HepG2 (cell line): ENCODE results near the gene PXMP2. TPM values are rescaled to one million over a fixed set of nuclear protein-coding genes. Genes with fewer than 3 reads are reported as not detected.
A peak's percentile ranks its signal among the peaks of the same experiment; 100 is the strongest.

Experiments used
- ARNT2 ChIP-seq: sonication (generic); formaldehyde crosslinking; IDR thresholded peaks from 2 replicates; pipeline ENCODE4 v1.8.0; 2022; ENCODE audit warnings: mild to moderate bottlenecking, low read depth, missing genetic modification reagents, moderate library complexity
- KDM2A ChIP-seq: sonication (generic); formaldehyde crosslinking; IDR thresholded peaks from 2 replicates; pipeline ENCODE4 v1.4.0; 2020; ENCODE audit warnings: low read depth, missing genetic modification reagents, borderline replicate concordance
- SMAD1 ChIP-seq: sonication (generic); formaldehyde crosslinking; IDR thresholded peaks from 2 replicates; pipeline ENCODE4 v1.4.0; 2020; ENCODE audit warnings: missing genetic modification reagents, low read depth, mild to moderate bottlenecking, borderline replicate concordance
- TBL1XR1 ChIP-seq: fragments of 150-350 bp; IDR thresholded peaks from 2 replicates; pipeline ENCODE4 v1.6.1; 2014; ENCODE audit warnings: borderline replicate concordance, low read length; ENCODE audit not compliant: partially characterized antibody
- TGIF2 ChIP-seq: IDR thresholded peaks from 2 replicates; pipeline ENCODE4 v1.6.1; 2016; ENCODE audit warnings: control low read depth, missing compliant biosample characterization
- ZNF256 ChIP-seq: sonication (generic); formaldehyde crosslinking; conservative IDR thresholded peaks from 2 replicates; pipeline ENCODE4 v1.4.0; 2020; ENCODE audit warnings: missing genetic modification reagents
- ZSCAN12 ChIP-seq: sonication (generic); formaldehyde crosslinking; IDR thresholded peaks from 2 replicates; pipeline ENCODE4 v1.9.0; 2021; ENCODE audit warnings: mild to moderate bottlenecking, missing genetic modification reagents
- polyA plus RNA-seq, 8 experiments: library from polyadenylated mRNA; depleted of rRNA in 3 of 8; stranded (reverse) in 7 of 8; unstranded in 1 of 8; fragments of >200 nt; fragmentation: Illumina TruSeq in 4 of 8; extraction: Trizol in 4 of 8; gene quantifications; 2 replicates each; pipeline versions ENCODE4 v1.2.1 to v1.2.3, GENCODE V29; 2011 to 2016; ENCODE audit warnings: low read depth in 4 of 8, missing spikeins in 1 of 8, mixed read lengths in 1 of 8; ENCODE audit not compliant: insufficient read depth in 1 of 8
- total RNA-seq, 5 experiments: library from RNA; depleted of rRNA; stranded (reverse); fragments of >200 nt; fragmentation: Illumina TruSeq; extraction: Trizol; gene quantifications; 2 replicates each; pipeline ENCODE4 v1.2.3, GENCODE V29; 2016; ENCODE audit warnings: low read depth in 1 of 5
- TF ChIP-seq, protein P1 (sequence below): IDR thresholded peaks from 2 replicates; pipeline ENCODE4 v1.6.1; 2016; ENCODE audit warnings: low read depth, missing genetic modification reagents, missing compliant biosample characterization
- TF ChIP-seq, protein P2 (sequence below): sonication (generic); formaldehyde crosslinking; IDR thresholded peaks from 2 replicates; pipeline ENCODE4 v1.8.0; 2022; ENCODE audit warnings: missing genetic modification reagents, mild to moderate bottlenecking, inconsistent platforms, borderline replicate concordance
- TF ChIP-seq, protein P3 (sequence below): sonication (generic); formaldehyde crosslinking; IDR thresholded peaks from 2 replicates; pipeline ENCODE4 v1.4.0; 2020; ENCODE audit warnings: missing genetic modification reagents
- TF ChIP-seq, protein P4 (sequence below): IDR thresholded peaks from 2 replicates; pipeline ENCODE4 v1.6.1; 2016; ENCODE audit warnings: missing compliant biosample characterization, missing genetic modification reagents, borderline replicate concordance
- TF ChIP-seq, protein P5 (sequence below): sonication (generic); formaldehyde crosslinking; IDR thresholded peaks from 2 replicates; pipeline ENCODE4 v1.8.1; 2023; ENCODE audit warnings: missing genetic modification reagents, inconsistent platforms, borderline replicate concordance
- TF ChIP-seq, protein P6 (sequence below): sonication (generic); formaldehyde crosslinking; conservative IDR thresholded peaks from 2 replicates; pipeline ENCODE4 v1.5.0; 2020; ENCODE audit warnings: missing genetic modification reagents

The PXMP2 gene
- total and polyA plus RNA-seq, 2 of the 13 experiments (the other 11 are each of a cell fraction or from before 2014, with no cell fraction given) = 25.5 to 42.9 TPM

DNA sequence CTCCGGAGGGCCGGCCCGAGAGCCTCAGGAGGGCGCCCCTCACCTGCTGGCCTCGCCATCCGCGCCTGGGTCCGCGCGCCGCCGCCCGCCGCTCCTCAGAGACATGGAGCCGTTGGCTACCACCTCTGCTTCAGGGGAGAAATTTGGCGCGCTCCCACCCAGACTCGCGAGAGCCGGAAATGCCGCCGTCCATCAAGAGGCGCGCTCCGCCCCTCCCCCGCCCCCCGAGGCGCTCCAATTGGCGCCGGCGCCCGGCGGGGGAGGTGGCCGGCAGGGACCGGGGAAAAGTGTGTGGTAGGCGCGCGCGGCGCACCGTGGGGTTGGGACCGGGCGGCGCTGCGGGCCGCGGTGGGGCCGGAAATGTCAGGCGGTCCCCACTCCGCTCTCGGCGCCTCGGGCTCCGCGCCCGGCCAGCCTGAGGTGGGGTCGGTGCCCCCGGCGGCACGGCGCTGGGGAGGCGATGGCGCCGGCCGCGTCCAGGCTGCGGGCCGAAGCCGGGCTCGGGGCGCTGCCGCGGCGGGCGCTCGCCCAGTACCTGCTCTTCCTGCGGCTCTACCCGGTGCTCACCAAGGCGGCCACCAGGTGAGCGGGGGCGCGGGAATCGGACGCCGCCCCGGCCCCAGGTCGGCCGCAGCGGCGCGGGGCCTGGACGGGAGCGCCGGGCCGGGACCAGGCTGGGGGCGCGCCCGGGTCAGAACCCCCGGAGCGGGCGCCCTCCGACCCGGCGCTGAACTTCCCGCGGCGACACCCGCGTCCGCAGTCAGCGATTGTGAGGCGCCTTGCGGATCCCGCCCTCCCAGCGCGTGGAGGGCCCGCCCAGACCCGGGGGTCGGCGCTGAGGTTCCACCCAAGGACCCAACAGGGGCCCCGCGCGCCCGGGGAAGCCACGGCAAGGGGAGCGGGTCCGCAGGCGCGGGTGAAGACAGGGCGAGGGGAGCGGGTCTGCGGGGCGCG is at the start of gene PXMP2, which contains the start of gene POLE (continued):
- TF ChIP-seq, protein P1, sequence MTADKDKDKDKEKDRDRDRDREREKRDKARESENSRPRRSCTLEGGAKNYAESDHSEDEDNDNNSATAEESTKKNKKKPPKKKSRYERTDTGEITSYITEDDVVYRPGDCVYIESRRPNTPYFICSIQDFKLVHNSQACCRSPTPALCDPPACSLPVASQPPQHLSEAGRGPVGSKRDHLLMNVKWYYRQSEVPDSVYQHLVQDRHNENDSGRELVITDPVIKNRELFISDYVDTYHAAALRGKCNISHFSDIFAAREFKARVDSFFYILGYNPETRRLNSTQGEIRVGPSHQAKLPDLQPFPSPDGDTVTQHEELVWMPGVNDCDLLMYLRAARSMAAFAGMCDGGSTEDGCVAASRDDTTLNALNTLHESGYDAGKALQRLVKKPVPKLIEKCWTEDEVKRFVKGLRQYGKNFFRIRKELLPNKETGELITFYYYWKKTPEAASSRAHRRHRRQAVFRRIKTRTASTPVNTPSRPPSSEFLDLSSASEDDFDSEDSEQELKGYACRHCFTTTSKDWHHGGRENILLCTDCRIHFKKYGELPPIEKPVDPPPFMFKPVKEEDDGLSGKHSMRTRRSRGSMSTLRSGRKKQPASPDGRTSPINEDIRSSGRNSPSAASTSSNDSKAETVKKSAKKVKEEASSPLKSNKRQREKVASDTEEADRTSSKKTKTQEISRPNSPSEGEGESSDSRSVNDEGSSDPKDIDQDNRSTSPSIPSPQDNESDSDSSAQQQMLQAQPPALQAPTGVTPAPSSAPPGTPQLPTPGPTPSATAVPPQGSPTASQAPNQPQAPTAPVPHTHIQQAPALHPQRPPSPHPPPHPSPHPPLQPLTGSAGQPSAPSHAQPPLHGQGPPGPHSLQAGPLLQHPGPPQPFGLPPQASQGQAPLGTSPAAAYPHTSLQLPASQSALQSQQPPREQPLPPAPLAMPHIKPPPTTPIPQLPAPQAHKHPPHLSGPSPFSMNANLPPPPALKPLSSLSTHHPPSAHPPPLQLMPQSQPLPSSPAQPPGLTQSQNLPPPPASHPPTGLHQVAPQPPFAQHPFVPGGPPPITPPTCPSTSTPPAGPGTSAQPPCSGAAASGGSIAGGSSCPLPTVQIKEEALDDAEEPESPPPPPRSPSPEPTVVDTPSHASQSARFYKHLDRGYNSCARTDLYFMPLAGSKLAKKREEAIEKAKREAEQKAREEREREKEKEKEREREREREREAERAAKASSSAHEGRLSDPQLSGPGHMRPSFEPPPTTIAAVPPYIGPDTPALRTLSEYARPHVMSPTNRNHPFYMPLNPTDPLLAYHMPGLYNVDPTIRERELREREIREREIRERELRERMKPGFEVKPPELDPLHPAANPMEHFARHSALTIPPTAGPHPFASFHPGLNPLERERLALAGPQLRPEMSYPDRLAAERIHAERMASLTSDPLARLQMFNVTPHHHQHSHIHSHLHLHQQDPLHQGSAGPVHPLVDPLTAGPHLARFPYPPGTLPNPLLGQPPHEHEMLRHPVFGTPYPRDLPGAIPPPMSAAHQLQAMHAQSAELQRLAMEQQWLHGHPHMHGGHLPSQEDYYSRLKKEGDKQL = no peak
- TF ChIP-seq, protein P2, sequence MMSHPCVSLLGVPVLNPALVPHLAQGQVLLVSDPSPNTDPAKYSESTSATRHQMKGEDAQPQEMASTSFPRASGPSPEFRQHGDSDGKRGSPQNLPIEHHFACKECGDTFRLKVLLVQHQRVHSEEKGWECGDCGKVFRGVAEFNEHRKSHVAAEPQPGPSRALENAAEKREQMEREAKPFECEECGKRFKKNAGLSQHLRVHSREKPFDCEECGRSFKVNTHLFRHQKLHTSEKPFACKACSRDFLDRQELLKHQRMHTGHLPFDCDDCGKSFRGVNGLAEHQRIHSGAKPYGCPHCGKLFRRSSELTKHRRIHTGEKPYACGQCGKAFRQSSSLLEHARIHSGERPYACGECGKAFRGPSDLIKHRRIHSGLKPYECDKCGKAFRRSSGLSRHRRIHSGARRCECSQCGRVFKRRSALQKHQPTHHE = no peak
- TF ChIP-seq TBL1XR1 (peak; percentile 33), KDM2A (CRISPR knock-in tag) (peak; percentile 80; the same call in 1 of the 2 replicates), ZNF256 (no peak), ARNT2 (CRISPR knock-in tag) (peak; percentile 95), SMAD1 (no peak; the same call in 1 of the 2 replicates), TGIF2 (peak; percentile 68), ZSCAN12 (no peak)
- TF ChIP-seq, protein P3, sequence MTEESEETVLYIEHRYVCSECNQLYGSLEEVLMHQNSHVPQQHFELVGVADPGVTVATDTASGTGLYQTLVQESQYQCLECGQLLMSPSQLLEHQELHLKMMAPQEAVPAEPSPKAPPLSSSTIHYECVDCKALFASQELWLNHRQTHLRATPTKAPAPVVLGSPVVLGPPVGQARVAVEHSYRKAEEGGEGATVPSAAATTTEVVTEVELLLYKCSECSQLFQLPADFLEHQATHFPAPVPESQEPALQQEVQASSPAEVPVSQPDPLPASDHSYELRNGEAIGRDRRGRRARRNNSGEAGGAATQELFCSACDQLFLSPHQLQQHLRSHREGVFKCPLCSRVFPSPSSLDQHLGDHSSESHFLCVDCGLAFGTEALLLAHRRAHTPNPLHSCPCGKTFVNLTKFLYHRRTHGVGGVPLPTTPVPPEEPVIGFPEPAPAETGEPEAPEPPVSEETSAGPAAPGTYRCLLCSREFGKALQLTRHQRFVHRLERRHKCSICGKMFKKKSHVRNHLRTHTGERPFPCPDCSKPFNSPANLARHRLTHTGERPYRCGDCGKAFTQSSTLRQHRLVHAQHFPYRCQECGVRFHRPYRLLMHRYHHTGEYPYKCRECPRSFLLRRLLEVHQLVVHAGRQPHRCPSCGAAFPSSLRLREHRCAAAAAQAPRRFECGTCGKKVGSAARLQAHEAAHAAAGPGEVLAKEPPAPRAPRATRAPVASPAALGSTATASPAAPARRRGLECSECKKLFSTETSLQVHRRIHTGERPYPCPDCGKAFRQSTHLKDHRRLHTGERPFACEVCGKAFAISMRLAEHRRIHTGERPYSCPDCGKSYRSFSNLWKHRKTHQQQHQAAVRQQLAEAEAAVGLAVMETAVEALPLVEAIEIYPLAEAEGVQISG = peak; percentile 64
- TF ChIP-seq, protein P4, sequence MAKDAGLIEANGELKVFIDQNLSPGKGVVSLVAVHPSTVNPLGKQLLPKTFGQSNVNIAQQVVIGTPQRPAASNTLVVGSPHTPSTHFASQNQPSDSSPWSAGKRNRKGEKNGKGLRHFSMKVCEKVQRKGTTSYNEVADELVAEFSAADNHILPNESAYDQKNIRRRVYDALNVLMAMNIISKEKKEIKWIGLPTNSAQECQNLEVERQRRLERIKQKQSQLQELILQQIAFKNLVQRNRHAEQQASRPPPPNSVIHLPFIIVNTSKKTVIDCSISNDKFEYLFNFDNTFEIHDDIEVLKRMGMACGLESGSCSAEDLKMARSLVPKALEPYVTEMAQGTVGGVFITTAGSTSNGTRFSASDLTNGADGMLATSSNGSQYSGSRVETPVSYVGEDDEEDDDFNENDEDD (CRISPR knock-in tag) = peak; percentile 97
- TF ChIP-seq, protein P5, sequence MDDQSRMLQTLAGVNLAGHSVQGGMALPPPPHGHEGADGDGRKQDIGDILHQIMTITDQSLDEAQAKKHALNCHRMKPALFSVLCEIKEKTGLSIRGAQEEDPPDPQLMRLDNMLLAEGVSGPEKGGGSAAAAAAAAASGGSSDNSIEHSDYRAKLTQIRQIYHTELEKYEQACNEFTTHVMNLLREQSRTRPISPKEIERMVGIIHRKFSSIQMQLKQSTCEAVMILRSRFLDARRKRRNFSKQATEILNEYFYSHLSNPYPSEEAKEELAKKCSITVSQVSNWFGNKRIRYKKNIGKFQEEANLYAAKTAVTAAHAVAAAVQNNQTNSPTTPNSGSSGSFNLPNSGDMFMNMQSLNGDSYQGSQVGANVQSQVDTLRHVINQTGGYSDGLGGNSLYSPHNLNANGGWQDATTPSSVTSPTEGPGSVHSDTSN (CRISPR knock-in tag) = no peak
- TF ChIP-seq, protein P6, sequence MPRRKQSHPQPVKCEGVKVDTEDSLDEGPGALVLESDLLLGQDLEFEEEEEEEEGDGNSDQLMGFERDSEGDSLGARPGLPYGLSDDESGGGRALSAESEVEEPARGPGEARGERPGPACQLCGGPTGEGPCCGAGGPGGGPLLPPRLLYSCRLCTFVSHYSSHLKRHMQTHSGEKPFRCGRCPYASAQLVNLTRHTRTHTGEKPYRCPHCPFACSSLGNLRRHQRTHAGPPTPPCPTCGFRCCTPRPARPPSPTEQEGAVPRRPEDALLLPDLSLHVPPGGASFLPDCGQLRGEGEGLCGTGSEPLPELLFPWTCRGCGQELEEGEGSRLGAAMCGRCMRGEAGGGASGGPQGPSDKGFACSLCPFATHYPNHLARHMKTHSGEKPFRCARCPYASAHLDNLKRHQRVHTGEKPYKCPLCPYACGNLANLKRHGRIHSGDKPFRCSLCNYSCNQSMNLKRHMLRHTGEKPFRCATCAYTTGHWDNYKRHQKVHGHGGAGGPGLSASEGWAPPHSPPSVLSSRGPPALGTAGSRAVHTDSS (CRISPR knock-in tag) = no peak
